ENCODE results near the gene CCDC154.
"Not testable (repeated sequence)": the region's sequence is repeated elsewhere in the genome, so short reads cannot be mapped to it uniquely, and the experiment has no call there.

Gene CCDC154

DNA sequence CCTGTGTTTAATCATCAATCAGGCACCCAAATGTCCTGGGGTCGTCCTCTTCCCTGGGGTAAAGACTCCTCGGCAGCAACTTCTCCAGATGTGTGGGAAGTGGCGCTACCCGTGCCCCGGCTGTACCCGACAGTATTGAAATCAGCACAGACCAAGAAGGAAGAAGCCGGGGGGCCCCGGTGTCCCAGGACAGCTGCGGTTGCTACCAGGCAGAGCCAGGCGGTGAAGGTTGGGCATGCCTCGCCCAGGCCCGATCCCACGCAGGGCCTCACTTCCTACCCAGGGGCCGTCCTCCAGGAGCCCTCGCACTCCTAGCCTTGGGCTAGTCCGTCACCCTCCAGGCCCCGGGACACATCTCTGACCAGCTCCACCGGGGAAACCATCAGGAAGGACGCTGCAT, 9.0 kb upstream of the CCDC154 start:
- DNase-seq (ENCODE audit: low spot score) = no peak

DNA sequence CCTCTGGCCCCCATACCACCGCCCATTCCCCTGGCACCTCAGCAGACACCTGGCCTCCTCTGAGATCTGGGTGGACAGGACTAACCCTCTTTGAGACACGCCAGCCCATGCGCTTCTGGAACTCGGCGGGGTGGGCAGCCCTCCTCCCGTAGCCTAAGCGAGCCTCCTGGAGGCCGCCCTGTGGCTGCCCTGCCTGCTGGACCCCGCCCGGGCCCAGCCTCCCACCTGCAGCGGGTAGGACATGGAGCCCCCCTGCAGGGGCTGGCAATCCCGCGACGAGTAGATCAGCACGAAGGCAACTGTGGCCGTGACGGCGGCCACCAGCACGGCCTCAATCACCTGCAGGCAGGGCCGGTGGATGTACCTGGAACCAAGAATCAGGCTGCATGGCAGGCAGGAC, 8.2 kb upstream of the CCDC154 start:
- no peak for DNase-seq (ENCODE audit: low spot score)

DNA sequence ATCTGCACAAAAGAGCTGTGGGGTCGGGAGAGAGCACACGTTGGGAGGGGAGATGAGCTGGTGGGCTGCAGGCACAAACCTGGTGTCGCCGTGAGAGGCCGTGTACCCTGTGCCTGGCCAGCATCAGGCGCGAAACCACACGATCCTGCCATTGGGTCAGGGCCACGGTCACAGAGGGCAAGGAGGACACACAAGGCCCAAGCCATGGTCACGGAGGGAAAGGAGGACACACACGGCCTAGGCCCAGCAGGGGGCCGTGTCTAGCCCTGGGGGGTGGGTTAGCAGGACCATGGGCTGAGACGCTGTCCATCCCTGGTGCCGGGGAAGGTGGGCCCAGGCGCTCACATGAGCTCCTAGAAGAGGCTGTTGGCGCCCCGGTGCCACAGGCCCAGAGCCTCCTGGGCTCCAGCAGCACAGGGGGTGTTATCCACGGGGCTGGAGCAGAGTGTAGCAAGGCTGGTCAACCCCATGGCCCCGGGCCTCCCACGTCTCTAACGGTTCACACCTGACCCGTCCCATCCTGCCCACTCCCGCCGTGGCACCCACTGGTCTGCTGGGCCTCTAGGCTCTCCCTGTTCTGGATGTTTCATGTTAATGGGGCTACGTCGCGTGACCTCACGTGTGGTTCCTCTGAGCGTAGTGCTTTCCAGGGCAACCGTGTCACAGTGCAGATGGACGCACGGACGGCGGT, 7.5 kb upstream of the CCDC154 start:
- no peak for DNase-seq (ENCODE audit: low spot score)

DNA sequence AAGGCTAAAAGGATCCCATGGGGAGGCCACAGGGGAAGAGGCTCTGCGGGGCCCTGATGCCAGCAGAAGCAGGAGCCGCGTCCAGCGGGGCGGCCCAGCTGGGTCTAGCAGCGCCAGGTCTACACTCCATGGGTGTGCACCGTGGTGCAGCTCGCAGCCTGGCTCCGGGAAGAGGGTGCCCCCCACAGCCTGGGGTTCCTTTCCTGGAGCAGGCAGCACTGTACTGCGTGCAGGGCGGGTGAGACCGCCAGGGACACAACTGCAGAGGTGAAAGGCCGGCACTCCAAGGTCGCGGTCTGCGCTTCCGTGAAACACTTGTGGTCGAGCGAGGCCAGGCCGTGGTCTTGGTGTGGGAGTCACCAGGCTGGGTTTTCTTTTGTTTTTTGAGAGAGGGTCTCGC, 6.5 kb upstream of the CCDC154 start:
- DNase-seq (ENCODE audit: low spot score) = no peak

DNA sequence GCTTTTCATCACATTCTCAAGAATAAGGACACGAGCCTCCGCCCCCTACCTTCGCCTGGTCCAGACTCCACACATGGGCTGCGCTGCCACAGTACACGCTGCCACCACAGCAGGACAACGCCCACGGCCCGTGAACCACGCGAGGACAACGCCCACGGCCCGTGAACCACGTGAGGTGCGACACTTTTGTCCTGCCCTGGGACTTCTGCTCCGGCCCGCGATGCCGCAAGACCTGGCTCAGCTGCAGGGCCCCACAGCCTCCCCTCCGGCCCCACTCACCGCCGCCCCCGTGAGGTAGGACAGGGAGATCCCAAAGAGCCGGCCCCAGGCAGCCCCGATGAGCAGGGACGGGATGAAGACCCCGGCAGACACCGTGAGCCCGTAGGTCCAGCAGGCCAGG, 5.9 kb upstream of the CCDC154 start:
- DNase-seq (ENCODE audit: low spot score) = no peak

DNA sequence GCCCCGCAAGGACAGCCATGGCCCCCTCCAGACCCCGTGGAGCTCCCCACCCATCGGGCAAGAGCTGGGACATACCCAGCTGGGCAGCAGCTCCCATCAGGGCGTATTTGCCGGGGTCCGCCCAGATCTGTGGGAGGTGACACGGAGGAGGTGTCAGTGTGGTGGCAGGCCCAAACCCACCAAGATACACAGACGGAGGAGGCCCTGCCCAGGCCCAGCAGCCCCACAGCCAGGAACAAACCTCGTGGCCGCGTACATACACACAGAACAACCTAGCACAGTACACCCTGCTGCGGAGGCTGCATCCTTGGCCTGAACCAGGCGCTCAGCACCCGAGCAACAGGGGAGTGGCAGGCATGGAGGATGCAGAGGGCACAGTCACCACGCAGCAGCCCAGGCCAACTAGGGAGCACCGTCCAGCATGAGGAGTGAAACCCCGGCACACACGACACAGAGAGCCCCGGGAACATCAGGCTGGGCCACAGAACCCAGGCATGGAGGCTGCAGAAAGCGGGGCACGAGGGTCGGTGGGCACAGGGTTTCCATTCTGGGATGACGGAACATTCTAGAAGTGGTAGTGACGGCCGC, 4.9 kb upstream of the CCDC154 start:
- no peak for DNase-seq (ENCODE audit: low spot score)

DNA sequence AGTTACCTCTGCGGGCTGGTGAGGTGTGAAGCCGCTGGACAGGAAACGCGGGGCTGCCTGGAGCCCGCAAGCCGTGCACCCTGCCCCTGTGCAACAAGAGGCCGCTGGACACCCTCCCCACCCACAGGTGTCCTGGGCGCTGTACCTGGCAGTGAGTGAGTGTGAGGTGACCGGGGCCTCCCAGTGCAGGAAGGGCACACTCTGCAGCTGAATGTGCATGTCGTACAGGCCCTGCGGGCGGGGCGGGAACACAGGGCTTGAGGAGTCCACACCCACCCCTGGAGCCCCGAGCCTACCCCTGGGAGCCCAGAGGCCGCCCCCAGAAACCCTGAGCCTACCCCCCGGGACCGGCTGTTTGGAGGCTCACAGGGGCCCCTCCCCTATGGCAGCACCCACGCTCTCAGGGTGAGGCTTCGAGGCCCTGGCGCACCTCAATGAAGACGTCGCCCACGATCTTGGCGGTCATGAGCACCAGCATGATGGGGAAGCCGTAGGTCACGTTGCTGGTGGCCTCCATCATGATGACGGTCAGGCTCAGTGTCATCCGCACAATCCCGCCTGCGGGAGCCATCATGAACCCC, 4.3 kb upstream of the CCDC154 start:
- DNase-seq (ENCODE audit: low spot score) = no peak

DNA sequence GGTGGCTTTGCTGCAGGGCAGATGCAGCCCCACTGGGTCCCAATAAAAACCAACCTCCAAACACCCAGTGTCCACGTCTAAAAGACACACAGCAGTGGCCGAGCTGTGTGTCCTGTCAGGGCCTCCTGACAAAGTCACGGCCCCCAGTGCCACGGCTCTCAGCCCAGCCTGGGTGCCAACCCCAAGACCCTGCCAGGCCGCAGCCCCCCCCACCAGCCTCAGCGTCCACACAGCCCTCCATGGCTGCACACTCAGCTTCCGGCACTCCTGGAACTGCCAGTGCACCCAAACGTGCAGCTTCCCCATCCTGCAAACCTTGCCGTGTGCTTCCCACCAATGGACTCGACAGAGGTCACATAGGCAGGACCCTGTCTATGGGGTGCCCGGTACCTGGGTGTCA, 3.6 kb upstream of the CCDC154 start:
- DNase-seq (ENCODE audit: low spot score) = no peak

DNA sequence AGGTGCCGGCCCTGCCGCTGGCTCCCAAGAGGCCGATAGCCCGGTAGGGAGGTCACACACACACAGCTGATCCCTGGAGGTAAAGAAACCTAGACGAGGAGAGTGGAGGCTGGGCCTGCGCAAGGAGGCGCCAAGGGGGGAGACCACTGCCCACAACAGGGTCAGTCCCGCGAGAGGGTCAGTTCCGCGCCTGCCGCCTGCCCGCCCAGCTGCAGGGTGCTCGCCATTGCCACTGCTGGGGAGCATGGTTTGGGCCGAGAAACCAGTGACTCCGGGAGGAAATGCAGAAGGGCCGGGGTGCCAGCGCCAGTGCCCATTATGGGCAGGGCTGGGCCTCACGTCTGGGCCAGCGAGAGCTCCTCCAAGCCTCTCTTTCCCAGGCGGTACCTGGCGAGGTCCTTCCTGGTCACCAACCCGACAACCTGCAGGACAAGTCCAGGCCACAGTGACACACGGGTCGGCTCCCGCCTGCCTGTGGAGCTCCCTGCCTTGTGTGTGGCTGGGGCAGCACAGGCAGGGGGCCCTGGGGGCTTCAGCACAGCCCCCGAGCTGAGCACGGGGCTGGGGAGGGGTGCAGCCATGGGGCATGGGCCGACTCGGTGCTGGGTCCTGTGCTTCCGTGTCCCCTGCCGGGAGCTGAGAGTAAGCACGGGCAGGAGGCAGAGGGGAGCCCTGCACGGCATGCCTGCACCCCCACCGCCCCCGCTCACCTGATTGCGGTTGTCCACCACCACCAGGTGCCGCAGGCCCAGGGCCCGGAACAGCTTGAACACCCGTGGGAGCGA, 2.1 kb upstream of the CCDC154 start:
- DNase-seq (ENCODE audit: low spot score) = no peak

DNA sequence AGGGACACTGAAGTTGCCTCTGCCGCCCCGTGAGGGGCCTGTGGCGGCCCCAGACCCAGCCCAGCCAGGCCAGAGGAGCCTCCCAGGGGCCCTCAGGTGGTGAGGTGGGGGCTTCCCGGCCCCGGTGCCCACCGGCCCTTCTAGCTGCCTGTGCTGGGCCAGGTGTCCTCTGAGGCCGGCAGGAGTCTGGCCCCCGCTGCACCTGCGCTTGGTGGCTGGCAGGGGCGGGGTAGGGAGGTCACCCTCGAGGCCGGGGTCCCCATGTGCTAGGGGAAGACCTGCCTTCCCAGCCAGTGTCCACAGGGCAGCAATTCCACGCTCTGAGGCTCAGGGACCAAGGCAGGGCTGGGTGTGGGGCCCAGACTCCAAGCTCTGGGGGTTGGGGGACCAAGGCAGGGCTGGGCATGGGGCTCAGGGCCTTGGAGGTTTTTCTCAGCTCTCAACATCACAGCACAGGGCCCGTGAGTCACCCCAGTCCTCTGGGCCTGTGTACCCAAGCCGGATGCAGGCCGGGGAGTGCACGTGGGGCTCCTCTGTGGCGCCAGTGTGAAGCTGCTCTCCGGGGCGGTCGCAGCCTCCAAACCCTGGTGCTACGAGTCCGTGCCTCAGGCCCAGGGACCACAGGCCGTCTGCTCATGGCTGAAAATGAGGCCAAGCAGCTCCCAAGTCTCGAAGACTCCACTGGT, 1.3 kb upstream of the CCDC154 start:
- DNase-seq (ENCODE audit: low spot score) = no peak

DNA sequence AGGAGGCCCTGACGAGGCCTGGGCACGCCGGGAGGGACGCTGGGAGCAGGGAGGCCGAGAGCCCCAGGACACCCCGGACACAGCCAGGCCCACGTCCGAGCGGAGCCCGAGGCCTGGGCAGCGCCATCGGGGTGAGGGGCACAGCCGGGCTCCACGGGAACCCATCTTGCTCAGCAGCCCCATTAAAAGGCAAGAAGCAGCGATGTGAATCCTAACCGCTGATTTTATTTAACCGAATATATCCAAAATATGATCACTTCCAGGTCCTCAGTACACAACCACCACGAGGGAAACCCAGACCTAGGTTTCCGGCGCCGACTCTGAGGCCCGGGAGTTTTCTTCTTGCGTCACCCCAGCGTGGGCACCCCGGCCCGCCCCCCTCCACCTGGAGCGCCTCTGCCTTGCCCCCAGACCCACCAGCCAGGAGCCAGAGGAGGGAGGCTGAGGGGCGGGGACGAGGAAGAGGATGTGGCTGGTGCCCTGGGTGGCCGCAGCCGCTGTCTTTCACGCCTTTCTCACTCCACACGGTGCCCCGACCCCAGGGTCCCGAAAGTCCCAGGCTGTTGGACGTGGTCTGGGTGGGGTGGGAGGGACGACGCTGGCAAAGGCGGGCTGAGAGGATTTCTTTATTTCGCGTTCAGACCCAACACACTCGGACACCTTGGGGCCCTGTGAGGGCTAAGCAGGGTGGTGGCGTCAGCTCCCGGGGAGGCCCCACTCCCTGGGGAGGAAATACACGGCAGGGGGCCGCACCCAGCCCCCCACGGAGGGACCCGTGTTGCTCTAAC, 568 bp upstream of the CCDC154 start:
- no peak for DNase-seq (ENCODE audit: low spot score)

DNA sequence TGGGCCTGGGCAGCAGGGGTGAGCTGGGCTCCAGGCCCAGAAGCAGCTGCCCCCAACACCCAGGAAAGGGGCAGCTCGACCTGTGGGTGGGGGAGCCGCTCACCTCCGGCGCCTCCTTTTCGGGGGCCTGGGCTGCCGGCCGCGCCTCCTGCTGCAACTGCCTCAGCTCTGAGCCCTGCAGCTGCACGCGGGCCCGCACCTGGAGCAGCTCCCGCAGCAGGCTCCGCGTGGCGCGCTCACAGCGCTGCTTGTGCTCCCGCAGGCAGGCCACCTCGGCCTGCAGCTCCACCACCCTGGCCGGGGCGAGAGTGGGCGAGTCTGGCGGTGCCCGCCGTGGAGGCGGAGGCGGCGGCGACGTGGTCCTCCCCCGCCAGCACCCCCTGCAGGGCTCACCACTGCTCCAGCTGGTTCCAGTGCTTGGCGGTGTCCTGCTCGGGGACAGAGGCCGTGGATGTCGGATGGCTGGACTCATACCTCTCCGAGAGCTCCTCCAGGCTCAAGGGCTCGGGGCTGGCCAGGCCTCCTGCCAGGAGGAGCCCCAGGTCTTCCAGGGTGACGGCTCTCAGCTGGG, 868 bp downstream of the CCDC154 start:
- DNase-seq (ENCODE audit: low spot score) = no peak

DNA sequence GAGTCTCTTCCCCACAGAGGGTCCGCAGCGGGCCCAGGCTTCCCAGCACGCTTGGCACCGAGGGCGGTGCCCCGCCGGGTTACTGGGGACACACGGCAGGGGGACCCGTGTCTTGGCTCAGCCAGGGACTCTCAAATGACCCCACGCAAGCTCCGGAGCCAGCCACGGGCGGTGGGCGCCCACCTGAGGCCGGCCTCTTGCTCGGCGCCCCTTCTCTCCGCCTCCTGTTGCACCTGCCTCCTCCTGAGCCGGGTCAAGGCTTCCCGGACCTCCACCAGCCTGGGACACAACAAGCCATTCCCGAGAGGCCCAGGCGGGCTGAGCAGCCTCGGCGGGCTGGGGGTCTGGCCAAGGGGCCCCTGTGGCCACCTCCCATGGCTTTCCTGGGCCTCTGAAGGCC, 1.7 kb downstream of the CCDC154 start:
- DNase-seq (ENCODE audit: low spot score) = no peak

DNA sequence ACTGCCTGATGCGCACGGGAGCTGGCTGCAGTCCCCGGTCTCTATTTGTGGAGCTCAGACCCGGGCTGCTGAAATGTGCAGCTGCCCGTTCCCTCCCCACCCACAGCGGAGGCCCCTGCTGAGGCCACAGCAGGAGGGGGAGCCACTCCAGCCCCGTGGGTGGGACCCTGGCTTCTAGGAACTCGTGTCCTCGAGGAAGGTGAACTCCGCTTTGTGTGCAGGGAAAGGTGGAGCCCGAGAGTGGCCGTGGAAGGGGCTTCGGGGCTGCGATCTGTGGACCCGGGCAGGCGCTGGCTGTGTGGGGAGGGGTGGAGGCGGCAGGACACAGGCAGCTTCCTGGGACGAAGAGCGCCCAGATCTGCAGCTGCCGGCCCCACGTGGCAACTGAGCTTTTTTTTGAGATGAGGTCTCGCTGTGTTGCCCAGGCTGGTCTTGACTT, 2.9 kb downstream of the CCDC154 start:
- no peak for DNase-seq (ENCODE audit: low spot score)

DNA sequence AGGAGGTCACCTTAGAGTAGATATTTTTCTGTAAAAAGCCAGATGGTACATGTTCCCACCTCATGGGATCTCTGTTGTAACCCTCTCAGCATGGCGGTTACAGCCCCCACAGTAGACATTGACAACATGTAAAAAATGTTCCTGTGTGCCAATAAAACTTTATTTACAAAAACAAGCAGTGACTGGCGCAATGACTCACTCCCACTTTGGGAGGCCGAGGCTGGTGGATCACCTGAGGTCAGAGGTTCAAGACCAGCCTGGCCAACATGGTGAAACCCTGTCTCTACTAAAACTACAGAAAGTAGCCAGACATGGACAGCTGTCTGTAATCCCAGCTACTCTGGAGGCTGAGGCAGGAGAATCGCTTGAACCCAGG, 4.7 kb downstream of the CCDC154 start:
- not testable (repeated sequence) for DNase-seq (ENCODE audit: low spot score)

DNA sequence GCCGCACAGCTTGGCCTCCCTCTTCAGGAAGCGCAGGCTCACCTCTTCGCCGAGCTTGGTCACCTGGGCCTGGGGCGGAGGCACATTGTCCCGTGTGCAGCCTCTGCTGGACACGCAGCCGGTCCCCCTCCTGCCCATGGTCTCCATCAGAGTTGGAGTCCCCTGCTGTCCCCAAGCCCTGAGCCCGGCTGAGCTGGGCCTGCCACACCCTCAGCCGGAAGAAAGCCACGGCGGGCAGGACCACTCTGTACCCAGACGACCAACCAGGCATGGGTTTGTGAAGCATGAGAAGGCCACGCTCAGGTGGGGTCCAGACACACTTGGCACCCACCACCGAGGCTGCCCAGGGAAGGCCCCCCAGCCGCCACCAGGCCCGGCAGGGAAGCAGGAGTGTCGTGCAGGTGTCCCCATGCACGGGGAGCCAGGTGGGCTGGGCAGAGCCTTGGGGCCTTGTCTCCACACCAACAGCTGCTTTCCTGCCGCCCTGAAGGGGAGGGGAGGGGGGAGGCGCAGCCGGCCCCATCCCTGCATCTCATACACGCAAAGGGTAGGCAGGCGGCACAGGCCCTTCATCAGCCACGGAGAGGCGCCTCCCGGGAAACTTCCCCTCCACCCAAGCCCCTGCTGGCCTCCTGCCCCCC, 5.2 kb downstream of the CCDC154 start:
- DNase-seq (ENCODE audit: low spot score) = no peak

DNA sequence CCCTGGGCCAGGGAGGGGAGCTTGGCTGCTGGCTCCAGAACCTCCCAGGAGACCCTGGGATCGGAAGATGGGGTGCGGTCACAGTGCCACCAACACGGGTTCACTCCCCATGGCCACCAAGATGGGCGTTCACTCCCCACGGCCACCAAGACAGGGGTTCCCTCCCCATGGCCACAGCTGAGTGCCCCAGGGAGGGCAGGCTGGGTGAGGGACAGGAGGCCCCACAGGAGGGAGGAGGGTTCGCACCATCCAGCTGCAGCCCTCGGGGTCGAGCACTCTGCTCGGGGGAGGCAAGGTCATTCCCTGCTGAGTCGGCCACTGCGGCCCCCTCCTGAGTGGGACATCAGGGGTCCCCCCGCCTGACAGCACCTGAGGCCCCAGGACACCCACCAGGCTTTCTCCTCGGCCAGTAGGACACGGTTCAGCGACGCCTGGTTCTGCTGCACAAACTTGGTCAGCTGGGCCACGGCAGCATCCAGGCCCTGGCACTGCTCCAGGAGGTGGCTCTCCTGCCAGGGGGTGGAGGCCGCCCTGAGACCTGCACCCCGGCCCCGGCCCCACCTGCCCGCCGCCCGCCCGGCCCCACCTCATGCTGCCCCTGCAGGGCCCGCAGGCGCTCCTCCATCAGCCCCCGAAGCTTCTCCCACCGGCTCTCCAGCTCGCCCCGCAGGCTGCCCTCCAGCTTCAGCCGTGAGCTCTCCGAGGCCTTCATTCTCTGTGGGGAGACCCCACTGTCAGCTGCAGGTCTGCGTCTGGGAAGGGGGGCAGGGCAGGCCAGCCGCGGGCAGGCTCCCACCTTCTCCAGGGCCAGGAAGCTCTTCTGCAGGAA, 5.9 kb downstream of the CCDC154 start:
- no peak for DNase-seq (ENCODE audit: low spot score)

DNA sequence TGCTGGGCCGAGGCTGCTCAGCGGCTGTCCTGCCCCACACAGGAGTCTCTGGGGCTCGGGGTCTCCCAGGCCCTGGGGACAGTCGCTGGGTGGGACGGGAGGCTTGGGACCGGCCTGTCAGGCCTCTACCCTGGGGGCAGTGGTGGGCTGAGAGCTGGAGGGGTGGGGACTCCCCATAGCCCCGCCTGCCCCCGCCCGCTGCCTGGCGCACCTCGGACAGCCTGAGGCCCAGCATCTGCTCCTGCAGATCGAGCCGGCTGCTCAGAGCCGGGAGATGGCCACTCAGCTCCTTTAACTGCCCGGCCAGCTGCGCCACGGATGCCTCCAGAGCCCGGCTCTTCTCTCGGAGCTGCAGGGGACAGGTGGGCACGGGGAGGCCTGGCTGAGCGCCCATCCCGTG, 6.8 kb downstream of the CCDC154 start:
- DNase-seq (ENCODE audit: low spot score) = no peak

DNA sequence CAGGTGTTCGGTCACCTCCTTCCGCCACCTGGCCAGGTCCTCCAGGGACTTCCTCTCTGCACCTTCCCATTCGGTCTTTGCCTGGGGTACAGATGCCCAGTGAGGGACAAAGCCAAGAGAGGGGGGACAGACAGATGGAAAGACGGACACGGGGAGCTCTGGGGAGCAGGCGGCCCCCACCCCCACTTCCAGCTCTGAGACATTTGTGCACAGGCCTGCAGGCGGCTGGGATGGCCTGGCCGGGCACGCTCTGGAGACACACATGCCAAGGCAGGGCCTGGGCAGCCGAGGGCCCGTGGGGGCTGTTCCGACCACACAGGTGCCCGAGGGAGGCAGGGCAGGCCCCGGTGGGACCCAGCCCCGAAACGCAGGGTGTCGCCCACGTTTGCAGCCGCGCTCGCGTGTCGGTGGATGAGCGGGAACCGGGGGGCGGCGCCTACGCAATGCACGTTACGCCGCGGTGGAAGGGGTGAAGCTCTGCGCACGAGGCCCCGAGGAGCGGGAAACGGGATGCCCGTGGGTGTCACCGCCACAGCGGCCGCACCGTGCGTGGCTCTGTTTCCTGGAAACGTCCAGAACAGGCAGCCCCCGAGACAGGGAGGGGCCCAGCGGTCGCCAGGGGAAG, 7.5 kb downstream of the CCDC154 start:
- DNase-seq (ENCODE audit: low spot score) = no peak

All from ecto neural progenitor cell (in vitro differentiated cells).